ENCODE results near the gene HS6ST3.

The HS6ST3 gene

GRCh38 chr13:96806746-96807145 lies 716.8 kb downstream of the HS6ST3 start:
- Mint-ChIP-seq H3K4me3 (no peak overlapping the region), H3K36me3 (ENCODE audit: low read depth) (no peaks in the 10 kb centered on the region), H3K4me1 (ENCODE audit: low read depth) (no peaks in the 10 kb centered on the region), H3K27me3 (no peaks in the 10 kb centered on the region), H3K9me3 (peaks cover 33% of the 10 kb centered on the region), H3K27ac (no peak overlapping the region)
- intact Hi-C loops (cut with micrococcal nuclease) = no loop called here

- intact Hi-C loops (cut with micrococcal nuclease) = loop anchor here (10.0 kb wide), 1 partner anchor 785 kb away; no protein-coding TSS in a partner anchor
- no peaks in the 10 kb centered on the region for H3K36me3 Mint-ChIP-seq (ENCODE audit: low read depth)
- no peak overlapping the region for H3K4me3 Mint-ChIP-seq
- no peak overlapping the region for H3K27ac Mint-ChIP-seq
- peaks cover 18% of the 10 kb centered on the region for H3K9me3 Mint-ChIP-seq
- no peaks in the 10 kb centered on the region for H3K27me3 Mint-ChIP-seq
- H3K4me1 Mint-ChIP-seq (ENCODE audit: low read depth) = no peaks in the 10 kb centered on the region
These were observed 719.6 kb downstream of the HS6ST3 start for GRCh38 chr13:96809366-96810096.

GRCh38 chr13:96810104-96810503 lies 720.2 kb downstream of the HS6ST3 start:
- Mint-ChIP-seq H3K36me3 (ENCODE audit: low read depth) (no peaks in the 10 kb centered on the region), H3K4me3 (no peak overlapping the region), H3K27ac (no peak overlapping the region), H3K9me3 (peaks cover 14% of the 10 kb centered on the region), H3K27me3 (no peaks in the 10 kb centered on the region), H3K4me1 (ENCODE audit: low read depth) (no peaks in the 10 kb centered on the region)
- intact Hi-C loops (cut with micrococcal nuclease) = loop anchor here (10.0 kb wide), 1 partner anchor 785 kb away; no protein-coding TSS in a partner anchor

- intact Hi-C loops (cut with micrococcal nuclease) = loop anchor here (10.0 kb wide), 1 partner anchor 786 kb away; no protein-coding TSS in a partner anchor
- Mint-ChIP-seq H3K4me3 (no peak overlapping the region), H3K4me1 (ENCODE audit: low read depth) (no peaks in the 10 kb centered on the region), H3K36me3 (ENCODE audit: low read depth) (no peaks in the 10 kb centered on the region), H3K27me3 (no peaks in the 10 kb centered on the region), H3K27ac (no peak overlapping the region), H3K9me3 (peaks cover 9% of the 10 kb centered on the region)
These were observed 721.1 kb downstream of the HS6ST3 start for GRCh38 chr13:96811049-96811448.

GRCh38 chr13:96816261-96816660 lies 726.4 kb downstream of the HS6ST3 start:
- no peaks in the 10 kb centered on the region for H3K4me1 Mint-ChIP-seq (ENCODE audit: low read depth)
- no peak overlapping the region for H3K4me3 Mint-ChIP-seq
- H3K36me3 Mint-ChIP-seq (ENCODE audit: low read depth) = no peaks in the 10 kb centered on the region
- no peaks in the 10 kb centered on the region for H3K27me3 Mint-ChIP-seq
- no peak overlapping the region for H3K27ac Mint-ChIP-seq
- intact Hi-C loops (cut with micrococcal nuclease) = loop anchor here (10.0 kb wide), 1 partner anchor 791 kb away; no protein-coding TSS in a partner anchor
- no peaks in the 10 kb centered on the region for H3K9me3 Mint-ChIP-seq

- Mint-ChIP-seq H3K4me3 (no peak overlapping the region), H3K27me3 (no peaks in the 10 kb centered on the region), H3K27ac (no peak overlapping the region), H3K9me3 (no peaks in the 10 kb centered on the region), H3K36me3 (ENCODE audit: low read depth) (no peaks in the 10 kb centered on the region), H3K4me1 (ENCODE audit: low read depth) (no peaks in the 10 kb centered on the region)
- intact Hi-C loops (cut with micrococcal nuclease) = loop anchor here (10.0 kb wide), 1 partner anchor 792 kb away; no protein-coding TSS in a partner anchor
These were observed 727.0 kb downstream of the HS6ST3 start for GRCh38 chr13:96816874-96817273.

- H3K9me3 Mint-ChIP-seq = no peaks in the 10 kb centered on the region
- intact Hi-C loops (cut with micrococcal nuclease) = loop anchor here (10.0 kb wide), 1 partner anchor 793 kb away; no protein-coding TSS in a partner anchor
- H3K27me3 Mint-ChIP-seq = no peaks in the 10 kb centered on the region
- H3K36me3 Mint-ChIP-seq (ENCODE audit: low read depth) = no peaks in the 10 kb centered on the region
- H3K4me3 Mint-ChIP-seq = no peak overlapping the region
- no peaks in the 10 kb centered on the region for H3K4me1 Mint-ChIP-seq (ENCODE audit: low read depth)
- H3K27ac Mint-ChIP-seq = no peak overlapping the region
These were observed 727.5 kb downstream of the HS6ST3 start for GRCh38 chr13:96817336-96817941.

- H3K9me3 Mint-ChIP-seq = no peaks in the 10 kb centered on the region
- H3K27me3 Mint-ChIP-seq = no peaks in the 10 kb centered on the region
- H3K27ac Mint-ChIP-seq = no peak overlapping the region
- H3K4me3 Mint-ChIP-seq = no peak overlapping the region
- H3K4me1 Mint-ChIP-seq (ENCODE audit: low read depth) = no peaks in the 10 kb centered on the region
- intact Hi-C loops (cut with micrococcal nuclease) = loop anchor here (10.0 kb wide), 1 partner anchor 795 kb away; no protein-coding TSS in a partner anchor
- no peaks in the 10 kb centered on the region for H3K36me3 Mint-ChIP-seq (ENCODE audit: low read depth)
These were observed 729.5 kb downstream of the HS6ST3 start for GRCh38 chr13:96819375-96819774.

GRCh38 chr13:96821381-96821780 lies 731.5 kb downstream of the HS6ST3 start:
- no peaks in the 10 kb centered on the region for H3K4me1 Mint-ChIP-seq (ENCODE audit: low read depth)
- H3K9me3 Mint-ChIP-seq = no peaks in the 10 kb centered on the region
- no peak overlapping the region for H3K4me3 Mint-ChIP-seq
- intact Hi-C loops (cut with micrococcal nuclease) = loop anchor here (10.0 kb wide), 1 partner anchor 213 kb away; no protein-coding TSS in a partner anchor
- no peaks in the 10 kb centered on the region for H3K36me3 Mint-ChIP-seq (ENCODE audit: low read depth)
- H3K27me3 Mint-ChIP-seq = no peaks in the 10 kb centered on the region
- no peak overlapping the region for H3K27ac Mint-ChIP-seq

- intact Hi-C loops (cut with micrococcal nuclease) = loop anchor here (10.0 kb wide), 1 partner anchor 213 kb away; no protein-coding TSS in a partner anchor
- Mint-ChIP-seq H3K27me3 (no peaks in the 10 kb centered on the region), H3K9me3 (no peaks in the 10 kb centered on the region), H3K4me3 (no peak overlapping the region), H3K4me1 (ENCODE audit: low read depth) (no peaks in the 10 kb centered on the region), H3K27ac (no peak overlapping the region), H3K36me3 (ENCODE audit: low read depth) (no peaks in the 10 kb centered on the region)
These were observed 732.1 kb downstream of the HS6ST3 start for GRCh38 chr13:96821971-96822370.

GRCh38 chr13:96822895-96823294 lies 733.0 kb downstream of the HS6ST3 start:
- intact Hi-C loops (cut with micrococcal nuclease) = loop anchor here (10.0 kb wide), 1 partner anchor 212 kb away; no protein-coding TSS in a partner anchor
- Mint-ChIP-seq H3K27me3 (no peaks in the 10 kb centered on the region), H3K9me3 (no peaks in the 10 kb centered on the region), H3K4me1 (ENCODE audit: low read depth) (no peaks in the 10 kb centered on the region), H3K27ac (no peak overlapping the region), H3K4me3 (no peak overlapping the region), H3K36me3 (ENCODE audit: low read depth) (no peaks in the 10 kb centered on the region)

- Mint-ChIP-seq H3K27ac (no peak overlapping the region), H3K4me1 (ENCODE audit: low read depth) (no peaks in the 10 kb centered on the region)
- intact Hi-C loops (cut with micrococcal nuclease) = loop anchor here (10.0 kb wide), 1 partner anchor 211 kb away; no protein-coding TSS in a partner anchor
These were observed 734.2 kb downstream of the HS6ST3 start for GRCh38 chr13:96824140-96824539.

GRCh38 chr13:96825653-96826052 lies 735.7 kb downstream of the HS6ST3 start:
- intact Hi-C loops (cut with micrococcal nuclease) = loop anchor here (10.0 kb wide), 1 partner anchor 209 kb away; no protein-coding TSS in a partner anchor
- no peak overlapping the region for H3K27ac Mint-ChIP-seq
- no peaks in the 10 kb centered on the region for H3K27me3 Mint-ChIP-seq
- no peaks in the 10 kb centered on the region for H3K4me1 Mint-ChIP-seq (ENCODE audit: low read depth)
- no peaks in the 10 kb centered on the region for H3K9me3 Mint-ChIP-seq
- H3K4me3 Mint-ChIP-seq = no peak overlapping the region
- no peaks in the 10 kb centered on the region for H3K36me3 Mint-ChIP-seq (ENCODE audit: low read depth)

More at GRCh38 chr13:96824140-96824539, 734.2 kb downstream of the HS6ST3 start:
- H3K4me3 Mint-ChIP-seq = no peak overlapping the region
- no peaks in the 10 kb centered on the region for H3K27me3 Mint-ChIP-seq
- H3K36me3 Mint-ChIP-seq (ENCODE audit: low read depth) = no peaks in the 10 kb centered on the region
- H3K9me3 Mint-ChIP-seq = no peaks in the 10 kb centered on the region

- Mint-ChIP-seq H3K27ac (no peak overlapping the region), H3K36me3 (ENCODE audit: low read depth) (no peaks in the 10 kb centered on the region), H3K4me1 (ENCODE audit: low read depth) (no peaks in the 10 kb centered on the region), H3K9me3 (no peaks in the 10 kb centered on the region), H3K27me3 (no peaks in the 10 kb centered on the region), H3K4me3 (no peak overlapping the region)
- intact Hi-C loops (cut with micrococcal nuclease) = no loop called here
These were observed 744.7 kb downstream of the HS6ST3 start for GRCh38 chr13:96834626-96835025.
